ENCODE measurements around the gene CACNG6. TPM values are rescaled to one million over a fixed set of nuclear protein-coding genes. Genes with fewer than 3 reads are reported as not detected.

The CACNG6 gene
- total RNA-seq, 1 donor: under 0.01 TPM

Small RNA genes lying within 50 kb of the gene (small RNA-seq; reads per million reads assigned to genes)
- not detected for gene AC012314.20

Other genes with a start within 250 kb of the CACNG6 start
- gene NLRP12, start 167.3 kb upstream of the CACNG6 start, total RNA-seq: not detected in 2 replicates
- 31.1 and 34.8 TPM in 2 replicates for gene MYADM, start 123.8 kb upstream of the CACNG6 start, total RNA-seq
- under 0.01 and 0.43 TPM in 2 replicates for gene PRKCG, start 109.4 kb upstream of the CACNG6 start, total RNA-seq
- 0.32 and 0.43 TPM in 2 replicates for gene CACNG7, start 82.4 kb upstream of the CACNG6 start, total RNA-seq
- gene CACNG8, start 28.7 kb upstream of the CACNG6 start, total RNA-seq: under 0.01 TPM in 1 of 2 replicates, not detected in the other
- 0.43 TPM in 1 of 2 replicates, not detected in the other for gene VSTM1, start 72.3 kb downstream of the CACNG6 start, total RNA-seq
- not detected in 2 replicates for gene TARM1, start 89.7 kb downstream of the CACNG6 start, total RNA-seq
- gene OSCAR, start 109.2 kb downstream of the CACNG6 start, total RNA-seq: under 0.01 and 0.64 TPM in 2 replicates
- 10.4 and 11.3 TPM in 2 replicates for gene NDUFA3, start 111.2 kb downstream of the CACNG6 start, total RNA-seq
- 17.7 and 20.9 TPM in 2 replicates for gene TFPT, start 124.0 kb downstream of the CACNG6 start, total RNA-seq
- gene PRPF31, start 124.1 kb downstream of the CACNG6 start, total RNA-seq: 39.6 and 41.5 TPM in 2 replicates
- 7.3 and 7.7 TPM in 2 replicates for gene CNOT3, start 146.1 kb downstream of the CACNG6 start, total RNA-seq
- gene LENG1, start 168.1 kb downstream of the CACNG6 start, total RNA-seq: 4.7 and 4.8 TPM in 2 replicates
- gene TMC4, start 181.5 kb downstream of the CACNG6 start, total RNA-seq: 0.32 TPM in 1 of 2 replicates, not detected in the other
- gene MBOAT7, start 197.9 kb downstream of the CACNG6 start, total RNA-seq: 60.2 and 73.4 TPM in 2 replicates
- gene TSEN34, start 199.7 kb downstream of the CACNG6 start, total RNA-seq: 82.5 and 83.8 TPM in 2 replicates
- gene RPS9, start 209.2 kb downstream of the CACNG6 start, total RNA-seq: 985 and 1,373 TPM in 2 replicates
- gene LILRB3, start 231.4 kb downstream of the CACNG6 start, total RNA-seq: not detected in 2 replicates

All from fibroblast of villous mesenchyme (primary cell).